OCI-LY7 (cell line): ENCODE results near the gene PDXK. TPM values are rescaled to one million over a fixed set of nuclear protein-coding genes. Genes with fewer than 3 reads are reported as not detected.

Experiments used
- BruUV-seq: library from RNA; stranded (reverse); fragments of 400-500 nt; replicated peaks from 2 replicates; lab custom pipeline; 2021; lab: Mats Ljungman, UMichigan
- CTCF ChIA-PET: fragments of 300-600 bp; sonication (Branson Sonifier 250); formaldehyde crosslinking; loops from one replicate; lab custom pipeline; 2022; ENCODE audit warnings: antibody characterized with exemption; ENCODE audit not compliant: unreplicated experiment; lab: Charles Lee
- POLR2A ChIA-PET: fragments of 300-600 bp; sonication (Branson Sonifier 250); formaldehyde crosslinking; loops from one replicate; lab custom pipeline; 2022; ENCODE audit warnings: antibody characterized with exemption; lab: Charles Lee
- DNase-seq: peaks from one replicate; pipeline ENCODE4 v3.0.0-alpha.2; 2015; ENCODE audit warnings: low spot score
- H2AFZ ChIP-seq: fragments of 200-600 bp; sonication (generic), shearing (Covaris generic); 2 replicates; pipeline ENCODE4 v1.6.1; 2014; ENCODE audit warnings: mild to moderate bottlenecking, antibody characterized with exemption, low read length, moderate library complexity
- H3K27ac ChIP-seq: fragments of 200-600 bp; sonication (generic); 2 replicates; pipeline ENCODE4 v1.5.1; 2014; ENCODE audit warnings: mixed run types, low read depth, mild to moderate bottlenecking, moderate library complexity, low read length, inconsistent platforms; ENCODE audit not compliant: poor library complexity, severe bottlenecking
- H3K36me3 ChIP-seq: fragments of 200-600 bp; sonication (generic); 2 replicates; pipeline ENCODE4 v1.6.1; 2014; ENCODE audit warnings: mild to moderate bottlenecking, antibody characterized with exemption, low read length, moderate library complexity, mixed read lengths; ENCODE audit not compliant: insufficient read depth
- H3K4me1 ChIP-seq: fragments of 200-600 bp; sonication (generic); 2 replicates; pipeline ENCODE4 v1.5.1; 2014; ENCODE audit warnings: mild to moderate bottlenecking, low read length; ENCODE audit not compliant: insufficient read depth, poor library complexity, severe bottlenecking
- H3K4me2 ChIP-seq: fragments of 200-600 bp; sonication (generic); 2 replicates; pipeline ENCODE4 v1.6.1; 2014; ENCODE audit warnings: mild to moderate bottlenecking, low read length
- H3K4me3 ChIP-seq: fragments of 200-600 bp; sonication (generic); 2 replicates; pipeline ENCODE4 v1.5.1; 2014; ENCODE audit warnings: mild to moderate bottlenecking, low read depth, low read length; ENCODE audit not compliant: poor library complexity, severe bottlenecking
- H3K79me2 ChIP-seq: fragments of 200-600 bp; sonication (generic); 2 replicates; pipeline ENCODE4 v1.6.1; 2016; ENCODE audit warnings: low read depth, mild to moderate bottlenecking, low read length, moderate library complexity, mixed read lengths; ENCODE audit not compliant: insufficient read depth
- H3K9me2 ChIP-seq: fragments of 200-600 bp; sonication (generic); 2 replicates; pipeline ENCODE4 v1.6.1; 2016; ENCODE audit warnings: mild to moderate bottlenecking, low read length, mixed read lengths; ENCODE audit not compliant: insufficient read depth
- H3K9me3 ChIP-seq: fragments of 200-600 bp; sonication (generic); 2 replicates; pipeline ENCODE4 v1.6.1; 2014; ENCODE audit warnings: mild to moderate bottlenecking, mixed run types, low read length, mixed read lengths
- H4K20me1 ChIP-seq: fragments of 200-600 bp; sonication (generic); 2 replicates; pipeline ENCODE4 v1.6.1; 2014; ENCODE audit warnings: mild to moderate bottlenecking, antibody characterized with exemption, low read length, moderate library complexity, mixed read lengths; ENCODE audit not compliant: insufficient read depth
- EZH2phosphoT487 ChIP-seq: fragments of 200-600 bp; sonication (generic); IDR thresholded peaks from 2 replicates; pipeline ENCODE4 v1.6.1; 2018; ENCODE audit warnings: low read depth, borderline replicate concordance, mild to moderate bottlenecking, mixed run types, antibody characterized with exemption, low read length, moderate library complexity, mixed read lengths
- intact Hi-C: fragments of 100-400 bp; cut with micrococcal nuclease; formaldehyde crosslinking; loops from one replicate; pipeline ENCODE4 v1.10.0; 2022; ENCODE audit not compliant: unreplicated experiment
- total RNA-seq, 2 experiments: library from RNA; depleted of rRNA in 1 of 2; stranded (reverse); fragments of >200 nt in 1 of 2; shearing (Covaris generic) in 1 of 2; gene quantifications; 2 replicates each; pipeline ENCODE4 v1.2.3, GENCODE V29; 2014 to 2022
- TF ChIP-seq, protein P1 (sequence below): fragments of 200-600 bp; sonication (generic); conservative IDR thresholded peaks from 2 replicates; pipeline ENCODE4 v1.5.1; 2014; ENCODE audit warnings: mild to moderate bottlenecking, antibody characterized with exemption, low read length, moderate library complexity, mixed read lengths

PDXK gene
- total RNA-seq, 2 experiments from 2014 or later = 32.8 to 67.0 TPM

DNA sequence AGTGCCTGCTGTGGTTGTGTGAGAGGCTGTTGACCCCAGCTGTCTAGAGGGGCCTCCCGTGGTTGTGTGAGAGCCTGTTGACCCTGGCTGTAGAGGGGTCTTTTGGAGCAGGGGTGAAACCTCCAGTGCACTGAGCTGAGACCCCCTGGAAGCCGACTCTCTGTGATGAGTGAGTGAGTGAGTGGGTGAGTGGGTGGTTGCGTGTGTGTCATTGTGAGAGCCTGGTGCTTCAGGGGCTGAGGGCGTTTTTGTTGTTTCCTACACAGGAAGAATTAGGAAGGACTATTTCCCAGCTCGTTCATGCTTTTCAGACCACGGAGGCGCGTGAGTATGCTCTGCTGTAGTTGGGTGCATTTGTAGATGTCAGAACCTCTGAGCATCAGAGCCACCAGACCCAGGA is 73.5 kb downstream of the PDXK start:
- Histone ChIP-seq H3K9me2 (no peaks in the 10 kb centered on the region), H3K79me2 (peaks cover 33% of the 10 kb centered on the region), H3K9me3 (no peaks in the 10 kb centered on the region), H4K20me1 (peaks cover 7% of the 10 kb centered on the region), H3K27ac (no peak overlapping the region), H2AFZ (no peak overlapping the region), H3K4me2 (no peak overlapping the region), H3K36me3 (peaks cover 77% of the 10 kb centered on the region), H3K4me3 (no peak overlapping the region), H3K4me1 (peaks cover 15% of the 10 kb centered on the region)
- BruUV-seq = no TSS peak
- intact Hi-C loops = no loop called here
- no peak for DNase-seq
- ChIA-PET CTCF (no interaction called here), POLR2A (interaction anchor here (0.7 kb wide), 1 partner anchor 12 kb away, joined by 4 read pairs; no protein-coding TSS in a partner anchor)
- no peak for TF ChIP-seq EZH2phosphoT487
- TF ChIP-seq, protein P1, sequence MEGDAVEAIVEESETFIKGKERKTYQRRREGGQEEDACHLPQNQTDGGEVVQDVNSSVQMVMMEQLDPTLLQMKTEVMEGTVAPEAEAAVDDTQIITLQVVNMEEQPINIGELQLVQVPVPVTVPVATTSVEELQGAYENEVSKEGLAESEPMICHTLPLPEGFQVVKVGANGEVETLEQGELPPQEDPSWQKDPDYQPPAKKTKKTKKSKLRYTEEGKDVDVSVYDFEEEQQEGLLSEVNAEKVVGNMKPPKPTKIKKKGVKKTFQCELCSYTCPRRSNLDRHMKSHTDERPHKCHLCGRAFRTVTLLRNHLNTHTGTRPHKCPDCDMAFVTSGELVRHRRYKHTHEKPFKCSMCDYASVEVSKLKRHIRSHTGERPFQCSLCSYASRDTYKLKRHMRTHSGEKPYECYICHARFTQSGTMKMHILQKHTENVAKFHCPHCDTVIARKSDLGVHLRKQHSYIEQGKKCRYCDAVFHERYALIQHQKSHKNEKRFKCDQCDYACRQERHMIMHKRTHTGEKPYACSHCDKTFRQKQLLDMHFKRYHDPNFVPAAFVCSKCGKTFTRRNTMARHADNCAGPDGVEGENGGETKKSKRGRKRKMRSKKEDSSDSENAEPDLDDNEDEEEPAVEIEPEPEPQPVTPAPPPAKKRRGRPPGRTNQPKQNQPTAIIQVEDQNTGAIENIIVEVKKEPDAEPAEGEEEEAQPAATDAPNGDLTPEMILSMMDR = no peak

DNA sequence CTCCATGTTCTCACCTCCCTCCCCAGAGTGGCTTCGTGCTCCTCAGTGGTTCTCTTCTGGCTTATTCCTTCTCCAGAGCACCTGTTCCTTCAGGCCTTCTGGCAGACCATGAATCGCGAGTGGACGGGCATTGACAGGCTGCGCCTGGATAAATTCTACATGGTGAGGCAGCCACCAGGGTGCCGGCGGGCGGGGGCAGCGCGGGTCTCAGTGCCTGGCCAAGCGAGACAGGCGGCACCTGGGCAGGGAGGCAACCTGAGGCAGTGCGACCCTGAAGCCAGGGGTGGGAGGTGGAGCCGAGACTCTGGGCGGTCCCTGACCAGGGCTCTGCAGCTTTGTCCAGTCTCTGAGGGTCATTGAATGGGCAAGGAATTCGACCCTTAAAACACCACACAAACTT is 74.3 kb downstream of the PDXK start:
- no peak overlapping the region for H3K4me3 ChIP-seq
- ChIA-PET CTCF (no interaction called here), POLR2A (interaction anchor here (0.7 kb wide), 1 partner anchor 11 kb away, joined by 4 read pairs; no protein-coding TSS in a partner anchor)
- peaks cover 33% of the 10 kb centered on the region for H3K79me2 ChIP-seq
- peaks cover 86% of the 10 kb centered on the region for H3K36me3 ChIP-seq
- H2AFZ ChIP-seq = no peak overlapping the region
- intact Hi-C loops = no loop called here
- DNase-seq = no peak
- BruUV-seq = no TSS peak
- H3K9me2 ChIP-seq = no peaks in the 10 kb centered on the region
- peaks cover 7% of the 10 kb centered on the region for H4K20me1 ChIP-seq
- no peaks in the 10 kb centered on the region for H3K9me3 ChIP-seq
- no peak overlapping the region for H3K4me2 ChIP-seq
- no peak overlapping the region for H3K27ac ChIP-seq
- peaks cover 15% of the 10 kb centered on the region for H3K4me1 ChIP-seq
- no peak for TF ChIP-seq EZH2phosphoT487
- TF ChIP-seq, protein P1 = no peak

DNA sequence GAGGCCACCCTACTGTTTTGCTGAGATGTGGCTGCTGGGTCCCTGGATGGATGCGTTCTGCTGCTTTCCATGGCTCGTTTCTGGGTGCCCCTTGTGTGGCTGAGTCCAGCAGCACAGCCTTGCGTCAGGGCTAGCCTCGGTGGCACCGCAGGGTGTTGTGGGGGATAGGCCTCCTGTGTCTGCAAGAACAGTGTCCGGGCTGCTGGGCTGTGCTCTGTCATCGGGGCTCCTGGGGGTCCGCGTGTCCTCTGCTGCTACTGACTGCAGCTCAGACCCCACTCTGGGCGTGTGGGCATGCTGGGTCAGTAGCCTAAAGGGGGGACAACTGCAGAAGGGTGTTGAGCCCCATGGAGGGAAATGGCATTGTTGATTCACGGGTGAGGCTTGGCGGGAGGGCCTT is 75.4 kb downstream of the PDXK start:
- peaks cover 7% of the 10 kb centered on the region for H4K20me1 ChIP-seq
- H3K9me2 ChIP-seq = no peaks in the 10 kb centered on the region
- H3K79me2 ChIP-seq = peaks cover 33% of the 10 kb centered on the region
- no peak overlapping the region for H3K4me2 ChIP-seq
- no peak overlapping the region for H3K27ac ChIP-seq
- DNase-seq = no peak
- ChIA-PET POLR2A (no interaction called here), CTCF (no interaction called here)
- intact Hi-C loops = no loop called here
- no peaks in the 10 kb centered on the region for H3K9me3 ChIP-seq
- H3K4me1 ChIP-seq = peaks cover 9% of the 10 kb centered on the region
- H3K36me3 ChIP-seq = peaks cover 97% of the 10 kb centered on the region
- H3K4me3 ChIP-seq = no peak overlapping the region
- H2AFZ ChIP-seq = no peak overlapping the region
- TF ChIP-seq, protein P1 = no peak
- TF ChIP-seq EZH2phosphoT487 = no peak
- BruUV-seq = no TSS peak
